Umbilical cord (tissue), 2 donors: Measurements from ENCODE around the gene SERPING1. TPM values are rescaled to one million over a fixed set of nuclear protein-coding genes. Genes with fewer than 3 reads are reported as not detected.
A peak's percentile ranks its signal among the peaks of the same experiment; 100 is the strongest.
"Not testable (repeated sequence)": the region's sequence is repeated elsewhere in the genome, so short reads cannot be mapped to it uniquely, and the experiment has no call there.

Experiments used
- DNase-seq: peaks from one replicate; pipeline ENCODE4 v3.0.0-alpha.2; 2015; ENCODE audit warnings: low spot score
- total RNA-seq: library from RNA; depleted of rRNA; stranded (reverse); fragments of >200 nt; gene quantifications from one replicate; pipeline ENCODE4 v1.2.3, GENCODE V29; 2014; ENCODE audit warnings: low replicate concordance; ENCODE audit not compliant: insufficient read depth

The SERPING1 gene
- total RNA-seq, 1 donor from 2014 or later = 31.8 TPM

DNA sequence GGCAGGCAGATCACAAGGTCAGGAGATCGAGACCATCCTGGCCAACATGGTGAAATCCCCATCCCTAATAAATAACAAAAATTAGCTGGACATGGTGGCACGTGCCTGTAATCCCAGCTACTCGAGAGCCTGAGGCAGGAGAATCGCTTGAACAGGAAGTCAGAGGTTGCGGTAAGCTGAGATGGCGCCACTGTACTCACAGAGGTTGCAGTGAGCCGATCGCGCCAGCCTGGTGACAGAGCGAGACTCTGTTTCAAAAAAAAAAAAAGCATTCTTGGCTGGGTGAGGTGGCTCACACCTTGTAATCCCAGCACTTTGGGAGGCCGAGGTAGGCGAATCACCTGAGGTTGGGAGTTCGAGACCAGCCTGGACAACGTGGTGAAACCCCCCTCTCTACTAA is 54.7 kb downstream of the SERPING1 start:
- DNase-seq = not testable (repeated sequence)

DNA sequence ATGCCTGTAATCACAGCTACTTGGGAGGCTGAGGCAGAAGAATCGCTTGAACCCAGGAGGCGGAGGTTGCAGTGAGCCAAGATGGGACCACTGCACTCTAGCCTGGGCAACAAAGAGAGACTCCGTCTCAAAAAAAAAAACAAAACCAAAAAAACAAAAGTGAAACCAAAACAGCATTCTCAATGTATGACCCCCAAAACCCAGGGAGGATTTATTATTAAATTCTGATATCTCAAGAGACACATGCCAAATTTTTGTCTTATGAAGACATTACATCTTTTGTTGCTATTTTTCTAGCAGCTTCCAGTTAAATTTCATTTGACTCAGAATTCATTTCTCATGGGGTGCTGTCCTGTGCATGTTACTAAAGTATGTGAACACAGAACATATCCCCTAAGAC is 55.2 kb downstream of the SERPING1 start:
- no peak for DNase-seq

DNA sequence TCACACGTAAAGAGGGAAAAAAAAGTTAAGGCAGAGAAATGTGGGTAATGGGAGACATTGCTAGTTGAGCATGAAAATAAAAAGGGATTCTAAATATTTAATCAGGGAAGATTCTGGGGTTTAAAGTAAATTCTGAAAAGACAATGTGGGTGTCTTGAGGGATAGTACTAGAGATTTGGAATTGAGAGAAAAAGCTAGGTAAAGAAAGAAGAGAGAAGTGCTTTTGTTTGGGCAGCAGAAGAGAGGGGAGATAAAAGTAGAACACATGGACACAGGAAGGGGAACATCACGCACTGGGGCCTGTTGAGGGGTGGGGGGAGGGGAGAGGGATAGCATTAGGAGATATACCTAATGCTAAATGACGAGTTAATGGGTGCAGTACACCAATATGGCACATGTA is 55.7 kb downstream of the SERPING1 start:
- DNase-seq = no peak

DNA sequence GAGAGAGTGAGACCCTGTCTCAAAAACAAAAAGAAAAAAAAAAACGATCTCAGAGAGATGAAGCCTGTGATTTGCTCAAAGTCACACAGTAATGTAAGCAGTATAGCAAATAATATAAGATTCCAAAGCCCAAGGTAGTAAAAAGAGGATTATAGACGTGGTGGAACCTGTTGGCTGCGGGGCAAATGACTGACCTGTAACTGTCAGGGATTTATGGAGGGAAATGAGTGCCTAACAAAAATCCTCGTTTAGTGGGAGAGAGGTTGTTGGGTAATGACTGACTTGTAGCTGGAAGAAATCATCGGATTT is 59.4 kb downstream of the SERPING1 start:
- no peak for DNase-seq

DNA sequence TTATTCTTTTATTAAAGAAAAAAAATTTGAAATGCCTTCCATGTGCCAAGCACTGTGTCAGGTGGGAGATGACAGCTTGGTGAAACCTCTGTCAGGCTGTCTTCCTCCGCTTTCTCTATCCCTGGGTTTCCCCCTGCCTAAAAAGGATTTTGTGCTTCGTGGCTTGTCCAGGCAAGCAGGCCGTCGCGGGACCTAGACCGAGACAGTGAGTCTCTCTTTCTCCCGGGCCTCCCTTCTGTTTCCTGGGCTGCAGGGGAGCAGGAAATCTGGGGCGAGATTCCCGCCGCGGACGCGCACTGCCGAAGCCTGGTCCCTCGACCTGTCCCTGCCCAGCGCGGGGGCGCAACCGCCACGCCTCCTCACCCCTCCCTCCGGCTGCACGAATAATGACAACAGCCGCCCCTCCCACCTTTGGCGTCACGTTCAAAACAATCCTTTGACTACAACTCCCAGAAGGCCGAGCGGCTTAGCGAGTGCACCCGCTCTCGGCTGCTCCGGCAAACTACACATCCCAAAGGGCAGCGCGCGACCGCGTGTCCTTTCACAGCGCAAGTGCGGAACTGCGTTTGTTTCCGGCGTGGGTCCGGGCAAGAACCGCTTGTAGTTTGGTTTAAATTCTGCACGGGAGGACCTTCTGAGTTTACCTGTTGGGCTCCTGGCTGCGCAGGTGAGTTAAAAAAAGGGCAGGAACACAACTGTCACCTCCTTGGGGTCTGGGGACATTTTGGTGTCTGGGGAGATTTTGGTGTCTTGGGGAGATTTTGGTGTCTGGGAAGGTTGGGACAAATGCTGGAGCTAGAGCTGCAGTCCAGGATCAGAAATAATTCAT is 59.9 kb downstream of the SERPING1 start, which contains the start of gene CLP1:
TSS of gene CLP1 (plus strand) at position 569 of the 829 bp plus-strand sequence. CDS start 1,715 bp downstream, outside the sequence.
- DNase-seq = peak; percentile 100

DNA sequence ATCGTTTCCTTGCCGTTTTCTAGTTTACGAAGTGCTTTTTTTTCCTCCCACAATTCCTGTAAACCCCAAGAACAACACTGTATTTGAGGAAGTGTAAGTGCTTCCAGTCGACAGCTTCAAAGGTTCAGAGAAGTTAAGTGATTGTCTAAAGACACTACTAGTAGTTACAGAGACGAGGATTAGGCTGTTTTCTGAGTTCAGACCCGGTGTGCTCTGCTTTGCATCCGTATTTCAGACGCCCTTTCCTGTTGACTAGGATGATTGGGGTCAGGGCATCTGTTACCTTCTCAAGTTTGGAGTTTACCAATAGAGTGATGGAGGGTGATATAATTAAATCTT is 60.5 kb downstream of the SERPING1 start:
- no peak for DNase-seq

DNA sequence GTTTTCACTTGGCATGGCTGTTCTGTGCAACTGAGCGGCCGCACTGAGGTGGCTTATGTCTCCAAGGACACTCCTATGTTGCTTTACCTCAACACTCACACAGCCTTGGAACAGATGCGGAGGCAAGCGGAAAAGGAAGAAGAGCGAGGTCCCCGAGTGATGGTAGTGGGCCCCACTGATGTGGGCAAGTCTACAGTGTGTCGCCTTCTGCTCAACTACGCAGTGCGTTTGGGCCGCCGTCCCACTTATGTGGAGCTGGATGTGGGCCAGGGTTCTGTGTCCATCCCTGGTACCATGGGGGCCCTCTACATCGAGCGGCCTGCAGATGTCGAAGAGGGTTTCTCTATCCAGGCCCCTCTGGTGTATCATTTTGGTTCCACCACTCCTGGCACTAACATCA is 62.2 kb downstream of the SERPING1 start:
- no peak for DNase-seq

DNA sequence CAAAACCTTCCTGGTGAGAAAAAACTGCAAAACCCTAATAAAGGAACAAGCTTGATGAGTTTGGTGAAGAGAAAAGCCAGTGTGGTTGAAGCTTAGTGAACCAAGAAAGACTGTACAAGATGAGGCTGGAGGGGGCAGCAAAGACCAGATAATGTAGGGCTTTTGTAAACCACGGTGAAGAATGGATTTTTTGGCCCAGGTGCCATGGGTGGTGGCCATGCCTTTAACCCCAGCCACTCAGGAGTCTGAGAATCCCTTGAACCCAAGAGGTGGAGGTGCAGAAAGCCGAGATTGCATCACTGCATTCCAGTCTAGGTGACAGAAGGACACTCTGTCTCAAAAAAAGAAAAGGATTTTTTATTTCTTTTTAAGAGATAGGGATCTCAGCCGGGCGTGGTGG is 65.4 kb downstream of the SERPING1 start:
- DNase-seq = no peak

DNA sequence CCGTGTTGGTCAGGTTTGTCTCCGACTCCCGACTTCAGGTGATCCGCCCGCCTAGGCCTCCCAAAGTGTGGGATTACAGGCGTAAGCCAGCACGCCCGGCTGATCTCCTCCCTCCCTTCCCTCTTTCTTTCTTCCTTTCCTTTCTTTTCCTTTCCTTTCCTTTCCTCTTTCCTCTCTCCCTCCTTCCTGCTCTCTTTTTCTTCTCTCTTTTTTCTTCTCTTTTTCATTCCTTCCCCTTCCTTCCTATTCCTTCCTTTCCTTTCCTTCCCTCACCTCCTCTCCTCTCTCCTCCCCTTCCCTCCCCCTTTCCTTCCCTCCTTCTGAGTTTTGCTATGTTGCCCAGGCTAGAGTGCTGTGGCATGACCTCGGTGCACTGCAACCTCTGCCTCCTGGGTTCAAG is 66.5 kb downstream of the SERPING1 start:
- no peak for DNase-seq

Other genes with a start within 250 kb of the SERPING1 start
- gene PRG3, start 216.5 kb upstream of the SERPING1 start, total RNA-seq = 5.5 TPM
- 3.1 TPM for gene PRG2, start 207.0 kb upstream of the SERPING1 start, total RNA-seq
- 57.5 TPM for gene SLC43A3, start 170.6 kb upstream of the SERPING1 start, total RNA-seq
- gene RTN4RL2, start 137.2 kb upstream of the SERPING1 start, total RNA-seq = not detected
- 12.5 TPM for gene SLC43A1, start 82.0 kb upstream of the SERPING1 start, total RNA-seq
- 7.0 TPM for gene TIMM10, start 66.9 kb upstream of the SERPING1 start, total RNA-seq
- gene SMTNL1, start 60.1 kb upstream of the SERPING1 start, total RNA-seq = not detected
- 26.5 TPM for gene UBE2L6, start 30.0 kb upstream of the SERPING1 start, total RNA-seq
- gene YPEL4, start 52.2 kb downstream of the SERPING1 start, total RNA-seq = 3.4 TPM
- gene CLP1, start 60.1 kb downstream of the SERPING1 start, total RNA-seq = 22.6 TPM
- gene ZDHHC5, start 70.4 kb downstream of the SERPING1 start, total RNA-seq = 20.5 TPM
- 13.5 TPM for gene MED19, start 114.5 kb downstream of the SERPING1 start, total RNA-seq
- 32.7 TPM for gene TMX2, start 114.9 kb downstream of the SERPING1 start, total RNA-seq
- 78.7 TPM for gene SELENOH, start 143.8 kb downstream of the SERPING1 start, total RNA-seq
- gene BTBD18, start 154.1 kb downstream of the SERPING1 start, total RNA-seq = 3.1 TPM
- 180 TPM for gene CTNND1, start 164.1 kb downstream of the SERPING1 start, total RNA-seq